IMR-90 (cell line): Measurements from ENCODE around the gene INPP5A. TPM values are rescaled to one million over a fixed set of nuclear protein-coding genes. Genes with fewer than 3 reads are reported as not detected.

ENCODE experiments used
- ATAC-seq: fragments of 200-7000 bp; cut with Tn5 transposase; 2 replicates; pipeline ENCODE4 v1.9.1; 2020; ENCODE audit warnings: low read depth, mild to moderate bottlenecking, moderate library complexity
- BruUV-seq: library from RNA; stranded (reverse); fragments of 400-500 nt; replicated peaks from 2 replicates; lab custom pipeline; 2021; lab: Mats Ljungman, UMichigan
- CTCF ChIA-PET: fragments of 300-600 bp; formaldehyde crosslinking; extraction: SDS; loops from one replicate; lab custom pipeline; 2021; ENCODE audit warnings: antibody characterized with exemption; lab: Yijun Ruan, JAX
- POLR2A ChIA-PET: fragments of 300-600 bp; sonication (Branson Sonifier 250); formaldehyde crosslinking; loops from one replicate; lab custom pipeline; 2022; ENCODE audit warnings: antibody characterized with exemption; ENCODE audit not compliant: unreplicated experiment; lab: Charles Lee
- DNase-seq: peaks from one replicate; pipeline ENCODE4 v3.0.0; 2013
- H2AFZ ChIP-seq: replicated peaks from 2 replicates; pipeline ENCODE3; 2013; ENCODE audit warnings: low read length, mild to moderate bottlenecking; ENCODE audit not compliant: poor library complexity
- H2AK5ac ChIP-seq: 2 replicates; pipeline ENCODE4 v1.6.1; 2013; ENCODE audit warnings: low read depth, low read length, inconsistent platforms
- H2AK9ac ChIP-seq: replicated peaks from 2 replicates; pipeline ENCODE3; 2013; ENCODE audit warnings: mild to moderate bottlenecking, low read depth, low read length, moderate library complexity; ENCODE audit not compliant: poor library complexity
- H2BK120ac ChIP-seq: 2 replicates; pipeline ENCODE4 v1.6.1; 2013; ENCODE audit warnings: low read depth, low read length, inconsistent platforms
- H2BK15ac ChIP-seq: 3 replicates; pipeline ENCODE4 v1.6.1; 2013; ENCODE audit warnings: low read depth, low read length, inconsistent platforms
- H2BK20ac ChIP-seq: 2 replicates; pipeline ENCODE4 v1.6.1; 2013; ENCODE audit warnings: low read depth, mild to moderate bottlenecking, inconsistent platforms, low read length, moderate library complexity
- H2BK5ac ChIP-seq: 2 replicates; pipeline ENCODE4 v1.6.1; 2013; ENCODE audit warnings: mild to moderate bottlenecking, low read depth, low read length, inconsistent platforms; ENCODE audit not compliant: poor library complexity, severe bottlenecking
- H3K14ac ChIP-seq: replicated peaks from 2 replicates; pipeline ENCODE4 v1.6.1; 2013; ENCODE audit warnings: low read depth, low read length, inconsistent platforms
- H3K18ac ChIP-seq: 2 replicates; pipeline ENCODE4 v1.6.1; 2013; ENCODE audit warnings: low read depth, low read length, control low read depth
- H3K23ac ChIP-seq: 2 replicates; pipeline ENCODE4 v1.6.1; 2013; ENCODE audit warnings: low read depth, low read length, inconsistent platforms
- H3K27ac ChIP-seq: 2 replicates; pipeline ENCODE4 v1.5.1; 2013; ENCODE audit warnings: mild to moderate bottlenecking, control low read depth, low read length; ENCODE audit not compliant: insufficient read depth
- H3K27me3 ChIP-seq: 2 replicates; pipeline ENCODE4 v1.6.1; 2013; ENCODE audit warnings: low read length; ENCODE audit not compliant: control insufficient read depth, insufficient read depth
- H3K36me3 ChIP-seq: 2 replicates; pipeline ENCODE4 v1.6.1; 2013; ENCODE audit warnings: low read length, mixed read lengths; ENCODE audit not compliant: control insufficient read depth, insufficient read depth
- H3K4ac ChIP-seq: 2 replicates; pipeline ENCODE4 v1.6.1; 2013; ENCODE audit warnings: low read depth, low read length, inconsistent platforms
- H3K4me1 ChIP-seq: 2 replicates; pipeline ENCODE4 v1.6.1; 2013; ENCODE audit warnings: low read length, mixed read lengths; ENCODE audit not compliant: control insufficient read depth, insufficient read depth
- H3K4me2 ChIP-seq: 2 replicates; pipeline ENCODE4 v1.6.1; 2013; ENCODE audit warnings: low read depth, mild to moderate bottlenecking, control low read depth, low read length, moderate library complexity
- H3K4me3 ChIP-seq: 2 replicates; pipeline ENCODE4 v1.5.1; 2013; ENCODE audit warnings: low read depth, mild to moderate bottlenecking, control low read depth, low read length, moderate library complexity; ENCODE audit not compliant: insufficient read depth
- H3K56ac ChIP-seq: 2 replicates; pipeline ENCODE4 v1.6.1; 2013; ENCODE audit warnings: low read length, inconsistent platforms; ENCODE audit not compliant: insufficient read depth; ENCODE audit errors: extremely low read depth
- H3K79me1 ChIP-seq, 2 experiments: 2 replicates each; pipeline ENCODE4 v1.6.1; 2013; ENCODE audit warnings: low read length in 2 of 2, inconsistent platforms in 1 of 2, low read depth in 1 of 2
- H3K9ac ChIP-seq: 2 replicates; pipeline ENCODE4 v1.6.1; 2013; ENCODE audit warnings: low read depth, low read length, control low read depth
- H3K9me1 ChIP-seq: 2 replicates; pipeline ENCODE4 v1.6.1; 2013; ENCODE audit warnings: low read length, inconsistent platforms; ENCODE audit not compliant: insufficient read depth
- H3K9me3 ChIP-seq: 2 replicates; pipeline ENCODE4 v1.6.1; 2013; ENCODE audit warnings: low read length; ENCODE audit not compliant: control insufficient read depth, insufficient read depth
- H4K20me1 ChIP-seq: 2 replicates; pipeline ENCODE4 v1.6.1; 2013; ENCODE audit warnings: low read length, inconsistent platforms; ENCODE audit not compliant: insufficient read depth
- H4K5ac ChIP-seq: 2 replicates; pipeline ENCODE4 v1.6.1; 2013; ENCODE audit warnings: mild to moderate bottlenecking, low read depth, low read length, control low read depth
- H4K8ac ChIP-seq, 2 experiments: 2 replicates each; pipeline ENCODE4 v1.6.1; 2013; ENCODE audit warnings: low read depth in 2 of 2, low read length in 2 of 2, control low read depth in 1 of 2, inconsistent platforms in 1 of 2
- H4K91ac ChIP-seq: 2 replicates; pipeline ENCODE4 v1.6.1; 2013; ENCODE audit warnings: low read depth, low read length, inconsistent platforms; ENCODE audit not compliant: insufficient read depth
- MAZ ChIP-seq: IDR thresholded peaks from 2 replicates; pipeline ENCODE4 v1.6.1; 2012; ENCODE audit warnings: low read depth, mild to moderate bottlenecking, low read length, improper control_type of control experiment, moderate library complexity, borderline replicate concordance
- NFE2L2 ChIP-seq: fragments of 150-350 bp; IDR thresholded peaks from 2 replicates; pipeline ENCODE4 v1.6.1; 2016; ENCODE audit warnings: low read depth, mild to moderate bottlenecking, low read length
- RAD21 ChIP-seq: IDR thresholded peaks from 2 replicates; pipeline ENCODE4 v1.6.1; 2012; ENCODE audit warnings: low read length, improper control_type of control experiment
- RFX5 ChIP-seq: IDR thresholded peaks from 2 replicates; pipeline ENCODE4 v1.8.0; 2012; ENCODE audit warnings: low read depth, mild to moderate bottlenecking, low read length, moderate library complexity
- SMC3 ChIP-seq: fragments of 150-350 bp; IDR thresholded peaks from 2 replicates; pipeline ENCODE4 v1.6.1; 2016; ENCODE audit warnings: low read depth, mild to moderate bottlenecking, antibody characterized with exemption, low read length, moderate library complexity
- WGBS, 2 experiments: methylation state at CpG; one replicate each; pipeline versions ENCODE4 v1.1.5 to v1.1.7; 2013; ENCODE audit warnings: missing lambda C conversion rate in 2 of 2; ENCODE audit not compliant: insufficient read length in 1 of 2; ENCODE audit errors: extremely low coverage in 2 of 2; 5-methylcytosine and 5-hydroxymethylcytosine counted together
- dilution Hi-C: fragments of 300-500 bp; cut with HindIII; formaldehyde crosslinking; loops from one replicate; pipeline ENCODE4 v1.14.3; 2018; ENCODE audit warnings: low sequenced_read_pairs; ENCODE audit not compliant: unreplicated experiment
- in situ Hi-C: fragments of 300-500 bp; cut with MboI; formaldehyde crosslinking; loops from 3 replicates; pipeline ENCODE4 v1.14.3; 2019; ENCODE audit warnings: low sequenced_read_pairs, inconsistent platforms, mixed read lengths
- intact Hi-C: fragments of 100-400 bp; cut with micrococcal nuclease; formaldehyde crosslinking; loops from 2 replicates; pipeline ENCODE4 v1.10.0; 2022
- polyA plus RNA-seq, 3 experiments: library from polyadenylated mRNA; depleted of rRNA; stranded (reverse); fragments of >200 nt; gene quantifications; 2 replicates each; pipeline ENCODE4 v1.2.3, GENCODE V29; 2012; ENCODE audit warnings: low replicate concordance in 1 of 3
- total RNA-seq: library from RNA; depleted of rRNA; stranded (reverse); fragments of >200 nt; gene quantifications from 2 replicates; pipeline ENCODE4 v1.2.3, GENCODE V29; 2012

INPP5A gene
- total and polyA plus RNA-seq, 2 of the 4 experiments (the other 2 are of a cell fraction), result 21.4 to 36.7 TPM

DNA sequence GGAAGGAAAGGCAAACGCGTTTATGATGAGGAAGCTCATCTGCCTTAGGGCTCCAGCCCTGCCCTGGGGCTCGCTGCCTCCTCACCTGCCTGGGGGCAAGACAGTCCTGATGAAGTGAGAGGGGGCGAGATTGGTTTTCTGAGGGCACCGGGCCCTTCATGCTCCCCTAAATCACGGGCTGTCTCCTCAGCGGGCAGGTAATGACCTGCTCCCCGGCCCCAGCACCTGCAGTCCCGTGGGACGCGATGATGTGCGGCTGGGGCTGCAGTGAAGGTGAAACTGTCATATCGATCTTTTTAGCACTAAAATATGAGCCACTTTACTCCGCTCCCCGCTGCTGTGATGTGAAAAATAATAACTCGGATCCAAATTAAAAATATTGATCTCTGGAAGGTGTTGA lies 120.2 kb downstream of the INPP5A start:
- H4K8ac ChIP-seq, result no peak overlapping the region
- no peak for DNase-seq
- no peak overlapping the region for H3K18ac ChIP-seq
- 0 out of 2 replicates have a peak, but pooled peaks cover 3% of the 10 kb centered on the region for H4K20me1 ChIP-seq
- TF ChIP-seq NFE2L2 (no peak), SMC3 (no peak), MAZ (no peak), RFX5 (no peak), RAD21 (no peak)
- peaks cover 6% of the 10 kb centered on the region; the same call in 1 of the 2 replicates for H3K36me3 ChIP-seq
- H3K9ac ChIP-seq, result no peak overlapping the region
- H2BK120ac ChIP-seq, result no peak overlapping the region
- H3K9me3 ChIP-seq, result peaks cover 2% of the 10 kb centered on the region
- H3K27ac ChIP-seq, result no peak overlapping the region
- dilution Hi-C loops (no loop called here), intact Hi-C loops (no loop called here), in situ Hi-C loops (loop anchor here (10.0 to 25.0 kb wide), 3 partner anchors 117 to 605 kb away; no protein-coding TSS in a partner anchor)
- H2BK20ac ChIP-seq, result no peak overlapping the region
- H3K79me1 ChIP-seq, result no peaks in the 10 kb centered on the region
- no peak overlapping the region for H2AK5ac ChIP-seq
- POLR2A ChIA-PET, result no interaction called here
- peaks cover 2% of the 10 kb centered on the region; the same call in 1 of the 2 replicates for H3K9me1 ChIP-seq
- no peak overlapping the region for H3K14ac ChIP-seq
- no peak overlapping the region for H3K56ac ChIP-seq
- no peak overlapping the region for H2AFZ ChIP-seq
- H3K4me3 ChIP-seq, result no peak overlapping the region
- no peak overlapping the region for H2BK5ac ChIP-seq
- H3K4me1 ChIP-seq, result no peaks in the 10 kb centered on the region
- H3K4me2 ChIP-seq, result no peak overlapping the region
- ATAC-seq, result no peak
- CTCF ChIA-PET, result no interaction called here
- no peak overlapping the region for H2BK15ac ChIP-seq
- no TSS peak for BruUV-seq
- H3K23ac ChIP-seq, result no peak overlapping the region
- H2AK9ac ChIP-seq, result no peak overlapping the region
- no peak overlapping the region for H3K4ac ChIP-seq
- no peak overlapping the region for H4K5ac ChIP-seq
- WGBS, 2 experiments, result 91% methylated on average over 8 of the region's 16 CpGs; no CpG with 5 or more reads in 1 of the 2 experiments
- H4K91ac ChIP-seq, result no peak overlapping the region
- H3K27me3 ChIP-seq, result no peaks in the 10 kb centered on the region
